ENCODE results near the gene PVALEF. TPM values are rescaled to one million over a fixed set of nuclear protein-coding genes. Genes with fewer than 3 reads are reported as not detected.
A peak's percentile ranks its signal among the peaks of the same experiment; 100 is the strongest.

PVALEF gene
- total and polyA plus RNA-seq, 2 of the 8 experiments (the other 6 are each of a cell fraction or from before 2014, with no cell fraction given), result 0.03 TPM; not detected in 1

DNA sequence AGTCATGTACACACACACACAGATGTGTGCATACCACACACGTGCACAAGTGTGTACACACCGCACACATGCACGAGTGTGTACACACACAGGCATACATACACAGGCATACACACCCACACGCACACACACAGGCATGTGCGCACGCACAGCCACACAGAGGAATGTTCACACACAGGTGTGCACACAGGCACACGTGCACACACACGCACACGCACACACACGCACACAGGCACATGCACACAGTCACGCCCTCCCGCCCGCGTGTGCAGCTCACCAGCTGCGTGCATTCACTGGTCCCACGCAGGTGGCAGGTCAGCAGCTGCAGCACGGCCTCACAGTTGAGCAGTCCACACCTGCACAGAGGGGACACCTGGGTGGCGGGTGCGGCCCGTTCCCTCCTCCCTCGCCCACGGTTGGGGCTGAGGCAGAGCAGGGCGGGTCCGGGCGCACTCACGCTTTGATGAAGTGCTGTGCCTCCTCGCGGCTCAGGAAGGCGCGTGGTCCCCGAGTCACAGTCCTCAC, 65.9 kb downstream of the PVALEF start:
- Histone ChIP-seq H2AK5ac (ENCODE audit: low read depth, low read length) (no peak overlapping the region), H3K4me2 (ENCODE audit: insufficient read depth in 1 of 2, low read depth in 2 of 2, low read length in 2 of 2) (no peak overlapping the region), H3K79me2 (ENCODE audit: control insufficient read depth in 1 of 2, insufficient read depth in 2 of 2, low read length in 2 of 2) (no peaks in the 10 kb centered on the region), H4K5ac (ENCODE audit: insufficient read length, low read depth, low read length) (no peak overlapping the region), H3K14ac (ENCODE audit: insufficient read length) (no peak overlapping the region), H3K4me3 (ENCODE audit: extremely low read depth in 1 of 4, insufficient read depth in 2 of 4, low read depth in 3 of 4, low read length in 4 of 4) (no peak overlapping the region), H2AFZ (ENCODE audit: low read length) (no peak overlapping the region), H4K20me1 (replicated peaks in 1 of 2; ENCODE audit: control insufficient read depth in 1 of 2, insufficient read depth in 2 of 2, low read length in 2 of 2) (peaks cover 0 to 14% of the 10 kb centered on the region in 2 experiments), H2BK20ac (ENCODE audit: low read length) (no peak overlapping the region), H3K79me1 (ENCODE audit: low read depth, low read length) (no peaks in the 10 kb centered on the region; the same call in 1 of the 2 replicates), H3K9ac (replicated peaks in 1 of 4; ENCODE audit: extremely low read depth in 1 of 4, low read depth in 3 of 4, low read length in 3 of 4) (no peak overlapping the region), H3K56ac (replicated peaks; ENCODE audit: insufficient read length, low read depth, low read length) (no peak overlapping the region), H3K23me2 (ENCODE audit: low read depth, low read length) (no peaks in the 10 kb centered on the region), H3K9me3 (ENCODE audit: insufficient read depth in 2 of 2, low read depth in 1 of 2, low read length in 1 of 2) (no peaks in the 10 kb centered on the region; a peak in 1 of 4 replicates), H2BK12ac (ENCODE audit: low read depth, low read length) (peak overlapping the region; percentile 43; the same call in 1 of the 2 replicates), H3K4me1 (replicated peaks in 1 of 4; ENCODE audit: control insufficient read depth in 3 of 4, insufficient read depth in 4 of 4, low read length in 3 of 4) (no peaks in the 10 kb centered on the region), H2BK120ac (replicated peaks; ENCODE audit: low read depth, low read length) (no peak overlapping the region), H3K36me3 (ENCODE audit: control insufficient read depth in 2 of 4, insufficient read depth in 4 of 4, low read length in 3 of 4) (peaks cover 0 to 18% (median 4%) of the 10 kb centered on the region in 4 experiments; a peak in 5 of 8 replicates), H4K91ac (replicated peaks; ENCODE audit: insufficient read length, low read length) (no peak overlapping the region), H3K27me3 (replicated peaks in 1 of 4; ENCODE audit: control insufficient read depth in 3 of 4, extremely low read depth in 1 of 4, insufficient read depth in 3 of 4, low read length in 3 of 4) (no peaks in the 10 kb centered on the region), H4K8ac (ENCODE audit: extremely low read depth, insufficient read depth, low read length) (no peak overlapping the region; the same call in 1 of the 2 replicates), H3K23ac (ENCODE audit: insufficient read length) (no peak overlapping the region), H3K4ac (replicated peaks; ENCODE audit: insufficient read length, low read depth, low read length) (no peak overlapping the region), H3K18ac (ENCODE audit: extremely low read depth, low read length) (no peak overlapping the region), H2BK15ac (ENCODE audit: low read length) (peak overlapping the region; percentile 53; the same call in 1 of the 2 replicates), H3K27ac (ENCODE audit: low read depth, low read length) (no peak overlapping the region), H2BK5ac (ENCODE audit: low read depth, low read length) (peak overlapping the region; percentile 71)
- WGBS, 2 experiments (ENCODE audit: extremely low coverage in 1 of 2, insufficient coverage in 1 of 2, insufficient read length in 1 of 2, insufficient replicate concordance in 2 of 2, low coverage in 1 of 2, low lambda C conversion rate in 2 of 2, missing lambda C conversion rate in 1 of 2), result 91% methylated on average over 31 of the region's 31 CpGs; no CpG with 5 or more reads in 1 of the 2 experiments
- ChIA-PET POLR2A (ENCODE audit: partially characterized antibody) (interaction anchor here (0.6 to 1.1 kb wide), 4 partner anchors 14 to 82 kb away, joined by 3 to 4 read pairs (median 3); no protein-coding TSS in a partner anchor), CTCF (ENCODE audit: partially characterized antibody) (interaction anchor here (1.0 to 1.7 kb wide), 6 partner anchors 14 to 140 kb away, joined by 3 to 10 read pairs (median 4); no protein-coding TSS in a partner anchor)
- TF ChIP-seq JUN (IDR thresholded peaks at IDR 0.05; ENCODE audit: low read depth, low read length), result no peak
- TF ChIP-seq RAD21 (IDR thresholded peaks at IDR 0.05 in 1 of 2, conservative IDR thresholded peaks at IDR 0.05 in 1 of 2; ENCODE audit: low read depth in 2 of 2, low read length in 2 of 2), result no peak
- no peak for TF ChIP-seq SP1 (IDR thresholded peaks at IDR 0.05; ENCODE audit: low read depth, low read length)
- TF ChIP-seq, protein P1, sequence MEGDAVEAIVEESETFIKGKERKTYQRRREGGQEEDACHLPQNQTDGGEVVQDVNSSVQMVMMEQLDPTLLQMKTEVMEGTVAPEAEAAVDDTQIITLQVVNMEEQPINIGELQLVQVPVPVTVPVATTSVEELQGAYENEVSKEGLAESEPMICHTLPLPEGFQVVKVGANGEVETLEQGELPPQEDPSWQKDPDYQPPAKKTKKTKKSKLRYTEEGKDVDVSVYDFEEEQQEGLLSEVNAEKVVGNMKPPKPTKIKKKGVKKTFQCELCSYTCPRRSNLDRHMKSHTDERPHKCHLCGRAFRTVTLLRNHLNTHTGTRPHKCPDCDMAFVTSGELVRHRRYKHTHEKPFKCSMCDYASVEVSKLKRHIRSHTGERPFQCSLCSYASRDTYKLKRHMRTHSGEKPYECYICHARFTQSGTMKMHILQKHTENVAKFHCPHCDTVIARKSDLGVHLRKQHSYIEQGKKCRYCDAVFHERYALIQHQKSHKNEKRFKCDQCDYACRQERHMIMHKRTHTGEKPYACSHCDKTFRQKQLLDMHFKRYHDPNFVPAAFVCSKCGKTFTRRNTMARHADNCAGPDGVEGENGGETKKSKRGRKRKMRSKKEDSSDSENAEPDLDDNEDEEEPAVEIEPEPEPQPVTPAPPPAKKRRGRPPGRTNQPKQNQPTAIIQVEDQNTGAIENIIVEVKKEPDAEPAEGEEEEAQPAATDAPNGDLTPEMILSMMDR (IDR thresholded peaks at IDR 0.05; ENCODE audit: control extremely low read depth in 1 of 3, insufficient read depth in 1 of 3, low read depth in 1 of 3, low read length in 3 of 3), result no peak
- TF ChIP-seq KDM4A (IDR thresholded peaks at IDR 0.05; ENCODE audit: low read depth, low read length, severe bottlenecking), result no peak
- no peak for TF ChIP-seq POU5F1 (IDR thresholded peaks at IDR 0.05; ENCODE audit: low read depth, low read length)
- no peak for TF ChIP-seq SIRT6 (IDR thresholded peaks at IDR 0.05; ENCODE audit: low read length)
- no peak for TF ChIP-seq BCL11A (IDR thresholded peaks at IDR 0.05; ENCODE audit: low read depth in 2 of 2, low read length in 2 of 2)
- DNase-seq (ENCODE audit: low read depth in 1 of 2, low spot score in 2 of 2) (no peak), FAIRE-seq (no peak)
